ENCODE results near the gene ATP2B2. TPM values are rescaled to one million over a fixed set of nuclear protein-coding genes. Genes with fewer than 3 reads are reported as not detected.

The ATP2B2 gene
- total RNA-seq, 1 donor from 2014 or later, result not detected

DNA sequence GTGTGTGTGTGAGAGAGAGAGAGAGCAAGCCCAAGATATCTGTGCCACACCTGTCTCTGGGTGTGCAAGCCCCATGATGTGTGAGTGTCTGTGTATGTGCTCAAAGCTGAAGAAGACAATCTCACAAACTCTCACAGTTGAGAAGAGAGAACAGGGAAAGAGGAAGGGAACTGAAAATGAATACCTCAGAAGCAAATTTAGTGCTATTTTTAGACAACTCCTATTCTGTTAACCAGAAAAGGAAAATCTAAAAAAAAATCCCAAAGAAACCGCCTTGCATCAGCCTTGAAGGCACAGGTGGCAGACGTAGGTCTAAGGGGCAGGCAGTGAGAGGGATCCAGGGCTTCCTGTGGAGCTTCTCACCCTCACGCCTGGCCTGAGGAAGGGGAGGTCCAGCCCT lies 47.8 kb downstream of the ATP2B2 start:
- intact Hi-C loops (cut with micrococcal nuclease), result no loop called here
- H3K4me3 ChIP-seq, result no peak overlapping the region
- DNase-seq, result no peak
- no peaks in the 10 kb centered on the region for H3K4me1 ChIP-seq
- H3K27ac ChIP-seq (replicated peaks), result no peak overlapping the region
- H3K27me3 ChIP-seq (ENCODE audit: low read depth), result peaks cover 35% of the 10 kb centered on the region
- TF ChIP-seq, protein P1, sequence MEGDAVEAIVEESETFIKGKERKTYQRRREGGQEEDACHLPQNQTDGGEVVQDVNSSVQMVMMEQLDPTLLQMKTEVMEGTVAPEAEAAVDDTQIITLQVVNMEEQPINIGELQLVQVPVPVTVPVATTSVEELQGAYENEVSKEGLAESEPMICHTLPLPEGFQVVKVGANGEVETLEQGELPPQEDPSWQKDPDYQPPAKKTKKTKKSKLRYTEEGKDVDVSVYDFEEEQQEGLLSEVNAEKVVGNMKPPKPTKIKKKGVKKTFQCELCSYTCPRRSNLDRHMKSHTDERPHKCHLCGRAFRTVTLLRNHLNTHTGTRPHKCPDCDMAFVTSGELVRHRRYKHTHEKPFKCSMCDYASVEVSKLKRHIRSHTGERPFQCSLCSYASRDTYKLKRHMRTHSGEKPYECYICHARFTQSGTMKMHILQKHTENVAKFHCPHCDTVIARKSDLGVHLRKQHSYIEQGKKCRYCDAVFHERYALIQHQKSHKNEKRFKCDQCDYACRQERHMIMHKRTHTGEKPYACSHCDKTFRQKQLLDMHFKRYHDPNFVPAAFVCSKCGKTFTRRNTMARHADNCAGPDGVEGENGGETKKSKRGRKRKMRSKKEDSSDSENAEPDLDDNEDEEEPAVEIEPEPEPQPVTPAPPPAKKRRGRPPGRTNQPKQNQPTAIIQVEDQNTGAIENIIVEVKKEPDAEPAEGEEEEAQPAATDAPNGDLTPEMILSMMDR (IDR thresholded peaks at IDR 0.05; ENCODE audit: borderline replicate concordance), result no peak
- H3K9me3 ChIP-seq (replicated peaks), result no peaks in the 10 kb centered on the region
- H3K36me3 ChIP-seq, result no peaks in the 10 kb centered on the region

GRCh38 chr3:10456981-10457380 lies 48.4 kb downstream of the ATP2B2 start:
- Histone ChIP-seq H3K4me1 (no peaks in the 10 kb centered on the region), H3K27me3 (ENCODE audit: low read depth) (peaks cover 41% of the 10 kb centered on the region), H3K27ac (replicated peaks) (no peak overlapping the region), H3K4me3 (no peak overlapping the region), H3K36me3 (no peaks in the 10 kb centered on the region), H3K9me3 (replicated peaks) (no peaks in the 10 kb centered on the region)
- TF ChIP-seq, protein P1 (IDR thresholded peaks at IDR 0.05; ENCODE audit: borderline replicate concordance), result no peak
- DNase-seq, result no peak
- intact Hi-C loops (cut with micrococcal nuclease), result no loop called here

GRCh38 chr3:10455545-10455914 lies 49.9 kb downstream of the ATP2B2 start:
- Histone ChIP-seq H3K9me3 (replicated peaks) (no peaks in the 10 kb centered on the region), H3K27me3 (ENCODE audit: low read depth) (peaks cover 55% of the 10 kb centered on the region), H3K27ac (replicated peaks) (no peak overlapping the region), H3K36me3 (no peaks in the 10 kb centered on the region), H3K4me3 (no peak overlapping the region), H3K4me1 (no peaks in the 10 kb centered on the region)
- intact Hi-C loops (cut with micrococcal nuclease), result no loop called here
- DNase-seq, result no peak
- TF ChIP-seq, protein P1 (IDR thresholded peaks at IDR 0.05; ENCODE audit: borderline replicate concordance), result no peak

DNA sequence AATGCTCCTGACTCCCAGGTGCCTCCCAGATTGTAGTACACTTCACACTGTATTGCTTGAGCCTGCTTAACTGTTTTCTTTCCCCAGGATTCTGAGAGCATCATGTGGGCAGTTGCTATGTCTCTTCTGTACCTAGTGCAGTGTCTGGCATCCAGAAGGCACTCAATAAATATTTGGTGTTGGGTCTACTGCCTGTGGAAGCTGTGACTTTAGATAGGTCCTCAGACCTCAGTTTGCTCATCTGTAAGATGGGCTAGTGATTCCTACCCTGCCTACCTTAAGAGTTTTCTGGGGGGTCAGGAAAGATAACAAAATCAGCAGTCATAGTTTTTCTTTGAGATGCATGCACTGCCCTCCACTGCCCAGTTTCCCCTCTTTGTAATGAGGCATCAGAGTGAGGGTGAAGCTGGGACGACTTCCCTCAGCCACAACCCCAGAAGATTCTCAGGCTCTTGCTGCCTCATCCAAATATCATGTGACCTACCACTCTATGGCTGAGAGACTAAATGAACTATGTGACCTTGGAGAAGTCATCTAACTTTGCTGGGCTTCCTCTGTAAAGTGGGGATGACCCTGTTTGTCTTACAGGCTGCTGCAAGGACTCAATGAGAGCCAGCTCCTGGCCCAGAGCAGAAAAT lies 50.4 kb downstream of the ATP2B2 start:
- intact Hi-C loops (cut with micrococcal nuclease), result no loop called here
- DNase-seq, result no peak
- Histone ChIP-seq H3K4me3 (no peak overlapping the region), H3K27ac (replicated peaks) (no peak overlapping the region), H3K4me1 (no peaks in the 10 kb centered on the region), H3K9me3 (replicated peaks) (no peaks in the 10 kb centered on the region), H3K36me3 (no peaks in the 10 kb centered on the region), H3K27me3 (ENCODE audit: low read depth) (peaks cover 60% of the 10 kb centered on the region)
- TF ChIP-seq, protein P1 (IDR thresholded peaks at IDR 0.05; ENCODE audit: borderline replicate concordance), result no peak

- intact Hi-C loops (cut with micrococcal nuclease), result no loop called here
- DNase-seq, result no peak
- no peaks in the 10 kb centered on the region for H3K4me1 ChIP-seq
- H3K4me3 ChIP-seq, result no peak overlapping the region
- TF ChIP-seq, protein P1 (IDR thresholded peaks at IDR 0.05; ENCODE audit: borderline replicate concordance), result no peak
- no peak overlapping the region for H3K27ac ChIP-seq (replicated peaks)
- H3K36me3 ChIP-seq, result no peaks in the 10 kb centered on the region
- H3K9me3 ChIP-seq (replicated peaks), result no peaks in the 10 kb centered on the region
- peaks cover 70% of the 10 kb centered on the region for H3K27me3 ChIP-seq (ENCODE audit: low read depth)
Measured at GRCh38 chr3:10453431-10454163, 51.8 kb downstream of the ATP2B2 start.
